Vagina (tissue), 2 donors: ENCODE results near the gene CNTRL.

ENCODE experiments used
- CTCF ChIP-seq, 3 experiments: fragments of 450-650 bp in 2 of 3; fragments of 200-600 bp in 1 of 3; sonication (generic) in 1 of 3; IDR thresholded peaks; one replicate each; pipeline ENCODE4 v1.5.1; 2017 to 2019; ENCODE audit warnings: antibody characterized with exemption in 3 of 3, mild to moderate bottlenecking in 2 of 3, moderate library complexity in 2 of 3
- POLR2A ChIP-seq, 2 donors: fragments of 450-650 bp; IDR thresholded peaks; one replicate each; pipeline ENCODE4 v1.6.1; 2017; ENCODE audit warnings: antibody characterized with exemption in 2 of 2, mild to moderate bottlenecking in 2 of 2, moderate library complexity in 2 of 2
- POLR2AphosphoS5 ChIP-seq, 2 donors: sonication (generic); formaldehyde crosslinking; IDR thresholded peaks; one replicate each; pipeline ENCODE4 v1.9.0; 2017; ENCODE audit warnings: antibody characterized with exemption in 2 of 2, mild to moderate bottlenecking in 2 of 2, low read depth in 1 of 2; ENCODE audit not compliant: insufficient read depth in 1 of 2

GRCh38 chr9:121185178-121185745 is 110.5 kb downstream of the CNTRL start:
- TF ChIP-seq CTCF (IDR thresholded peaks at IDR 0.05) = no peak
- no peak for TF ChIP-seq POLR2AphosphoS5 (IDR thresholded peaks at IDR 0.05; ENCODE audit: insufficient read depth in 1 of 2, low read depth in 1 of 2)
- TF ChIP-seq POLR2A (IDR thresholded peaks at IDR 0.05) = no peak
